Heart left ventricle (tissue), 16 donors: ENCODE results near the gene ILDR1. TPM values are rescaled to one million over a fixed set of nuclear protein-coding genes. Genes with fewer than 3 reads are reported as not detected.

Experiments used
- ATAC-seq, 4 donors: fragments of 200-7000 bp; cut with Tn5 transposase; one replicate each; pipeline ENCODE4 v1.9.1; 2020 to 2022; ENCODE audit warnings: moderate library complexity in 4 of 4, mild to moderate bottlenecking in 3 of 4, moderate number of reproducible peaks in 1 of 4
- DNase-seq, 5 donors: peaks; one replicate each; pipeline ENCODE4 v3.0.0-alpha.2; 2020
- H3K27ac ChIP-seq, 12 donors: fragments of 200-600 bp; sonication (generic) in 4 of 12; one replicate each; pipeline versions ENCODE4 v1.5.0 to v1.8.0; 2016 to 2022; ENCODE audit warnings: mild to moderate bottlenecking in 2 of 12
- H3K27me3 ChIP-seq, 9 donors: fragments of 200-600 bp; sonication (generic) in 2 of 9; one replicate each; pipeline versions ENCODE4 v1.5.1 to v1.8.0; 2016 to 2022; ENCODE audit warnings: mild to moderate bottlenecking in 3 of 9
- H3K36me3 ChIP-seq, 9 donors: fragments of 200-600 bp; sonication (generic) in 2 of 9; one replicate each; pipeline versions ENCODE4 v1.5.0 to v1.8.0; 2018 to 2022; ENCODE audit warnings: mild to moderate bottlenecking in 2 of 9
- H3K4me1 ChIP-seq, 12 donors: fragments of 200-600 bp; sonication (generic) in 4 of 12; one replicate each; pipeline versions ENCODE4 v1.5.0 to v1.8.0; 2016 to 2022; ENCODE audit warnings: mild to moderate bottlenecking in 3 of 12
- H3K4me3 ChIP-seq, 12 donors: fragments of 200-600 bp; sonication (generic) in 4 of 12; one replicate each; pipeline versions ENCODE4 v1.5.0 to v1.8.0; 2017 to 2022; ENCODE audit warnings: mild to moderate bottlenecking in 9 of 12, moderate library complexity in 4 of 12
- H3K9me3 ChIP-seq, 12 donors: fragments of 200-600 bp; sonication (generic) in 4 of 12; one replicate each; pipeline versions ENCODE4 v1.5.0 to v1.8.0; 2016 to 2022; ENCODE audit warnings: mild to moderate bottlenecking in 1 of 12
- CTCF ChIP-seq, 12 donors: fragments of 200-600 bp; sonication (generic) in 4 of 12; IDR thresholded peaks; one replicate each; pipeline versions ENCODE4 v1.5.0 to v1.8.0; 2018 to 2022; ENCODE audit warnings: antibody characterized with exemption in 12 of 12, mild to moderate bottlenecking in 5 of 12
- POLR2A ChIP-seq, 2 donors: fragments of 450-650 bp; IDR thresholded peaks; one replicate each; pipeline ENCODE4 v1.6.1; 2017; ENCODE audit warnings: antibody characterized with exemption in 2 of 2, mild to moderate bottlenecking in 2 of 2, moderate library complexity in 2 of 2
- WGBS, 4 donors: extraction: QIAGEN DNeasy Blood & Tissue Kit in 2 of 4; methylation state at CpG; one replicate each; pipeline versions ENCODE4 v1.1.5 to v1.1.7; 2013 to 2018; 5-methylcytosine and 5-hydroxymethylcytosine counted together
- intact Hi-C, 10 donors: fragments of 100-400 bp; cut with DNase I; formaldehyde crosslinking; loops; one replicate each; pipeline versions ENCODE4 v1.11.1 to v1.14.2; 2022
- polyA plus RNA-seq, 2 donors: library from polyadenylated mRNA; stranded (reverse); fragments of 200-250 nt; gene quantifications; one replicate each; pipeline ENCODE4 v1.2.3, GENCODE V29; 2013
- total RNA-seq, 9 donors: library from RNA; depleted of rRNA in 2 of 9; stranded (reverse); fragments of >200 nt in 2 of 9; fragmentation: NEBNext Ultra II Directional in 3 of 9; extraction: Animal tissue kit (Norgen Biotek cat#: 25700) in 3 of 9; gene quantifications; one replicate each; pipeline versions ENCODE4 v1.1.0 to v1.2.4, GENCODE V29; 2016 to 2023
- donor health status: ischemic (EF 13 %, LVEDD 7.1; RV severe dilation, severe dysfunction).
- donor health status: healthy with polysubstance abuse.
- donor health status: DM: no; HTN: yes; CAD: no.
- donor health status: DM: no; HTN: no; CAD: no.
- donor health status: ischemic (EF 25% LVEDD 6.9; RV normal size, moderate dysfunction).
- donor health status: ischemic (EF 25% LVEDD 5.7; RV mildly dilated, moderate dysfunction).
- donor health status: healthy.
- donor health status: DM: yes; HTN: yes; CAD: no.
- donor health status: ischemic (EF 35%, LVEDD 5.7; RV mildly dilated, moderate dysfunction).
- donor health status: nonischemic (EF 11% LVEDD 7.7; RV severe dilation, severe dysfunction).
- donor health status: DM: yes; HTN: yes; CAD: no.
- donor health status: PGD.
- donor health status: ischemic (EF 29% LVEDD 5.4; RV normal size, mild dysfunction).
- donor health status: nonischemic (EF 23%, LVEDD 6.1; RV moderate dilation, normal function).

Gene ILDR1
- total and polyA plus RNA-seq, 11 donors: 0.18 to 0.24 (median 0.20) TPM; not detected in 8

DNA sequence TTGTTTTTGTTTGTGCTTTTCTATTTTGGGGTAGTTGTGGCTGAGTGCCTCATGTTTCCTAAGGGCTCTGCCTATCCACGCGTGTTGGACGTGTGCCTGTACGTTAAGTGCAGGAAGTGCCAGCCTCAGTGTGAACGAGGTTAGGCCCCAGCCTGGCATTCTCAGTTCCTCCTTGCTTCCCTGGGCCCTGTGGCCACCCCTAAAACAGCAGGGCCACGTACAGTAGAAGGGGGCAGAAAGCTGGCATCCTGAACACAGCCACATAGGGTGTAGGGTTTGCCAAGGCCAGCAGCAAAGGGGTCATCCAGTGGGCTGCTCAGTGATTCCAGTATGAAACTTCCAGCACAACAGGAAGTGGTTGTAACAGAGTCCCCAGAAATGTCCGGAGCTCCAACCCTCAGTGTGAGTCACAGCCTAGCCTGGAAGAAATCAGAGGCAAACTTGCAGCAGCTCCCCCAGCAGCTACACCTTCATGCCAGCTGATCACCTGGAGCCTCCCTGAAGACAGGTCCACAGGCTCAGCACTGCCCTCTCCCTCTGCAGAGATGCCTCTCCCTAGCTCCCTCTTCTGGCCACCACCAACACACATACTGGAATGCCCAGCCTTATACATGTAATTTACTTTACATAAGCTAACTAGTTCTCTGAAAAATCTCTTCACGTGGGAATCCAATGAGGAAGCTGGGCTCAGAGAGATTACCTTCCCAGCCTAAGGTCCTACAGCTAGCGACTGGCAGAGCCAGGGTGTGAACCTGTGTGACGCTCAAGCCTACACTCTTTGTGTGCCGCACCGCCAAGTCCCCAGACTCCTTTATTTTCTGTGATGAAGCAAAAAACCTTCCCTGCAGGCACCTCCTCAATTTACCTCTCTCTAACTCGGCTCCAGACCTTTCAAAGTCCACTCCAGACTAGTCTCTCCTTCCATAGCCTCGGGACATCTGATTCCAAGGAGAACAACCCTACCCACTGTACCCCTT, 26.6 kb downstream of the ILDR1 start:
- WGBS, 4 donors: 48 to 56% (median 52%) methylated on average over 13 to 14 of the region's 14 CpGs
- intact Hi-C loops: loop anchor here in 7 of 10 donors (1.0 to 10.0 kb wide), 6 partner anchors 141 to 451 kb away; partner anchors contain the start of gene POLQ (in 5 of the 7)

DNA sequence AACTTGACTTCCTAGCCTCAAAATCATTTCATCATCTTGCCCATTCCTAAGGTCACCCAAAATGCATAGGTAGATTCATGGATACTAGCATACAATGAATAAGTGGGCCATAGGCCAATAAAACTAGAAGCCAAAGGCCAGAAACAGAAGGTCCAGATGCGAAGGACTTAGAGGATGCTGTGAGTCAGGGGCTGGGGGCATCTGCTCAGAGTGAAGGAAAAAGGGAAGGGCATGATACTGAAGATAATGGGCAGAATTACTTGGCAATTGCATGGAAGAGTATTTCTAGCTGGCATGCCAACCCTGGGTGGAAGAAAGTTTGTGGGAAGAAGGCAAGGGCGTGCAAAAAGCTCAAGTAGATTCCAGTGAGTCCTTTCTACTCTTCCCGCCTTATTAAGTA, 27.5 kb downstream of the ILDR1 start:
- intact Hi-C loops: loop anchor here in 6 of 10 donors (2.0 to 10.0 kb wide), 4 partner anchors 140 to 450 kb away; partner anchors contain the start of gene POLQ (in 4 of the 6)
- peak overlapping the region in 4 of 12 donors; percentile 8 to 89 (median 38) for H3K27ac ChIP-seq

More for the DNA sequence above, 26.6 kb downstream of the ILDR1 start:
- H3K36me3 ChIP-seq: no peaks in the 10 kb centered on the region
- H3K4me1 ChIP-seq: peaks cover 0 to 55% (median 0%) of the 10 kb centered on the region in 12 donors
- DNase-seq: peak; percentile 47 to 72 (median 52)
- no peak overlapping the region for H3K4me3 ChIP-seq
- TF ChIP-seq CTCF (IDR thresholded peaks at IDR 0.05) (peak; percentile 21 to 63 (median 43)), POLR2A (IDR thresholded peaks at IDR 0.05) (no peak)
- no peaks in the 10 kb centered on the region for H3K27me3 ChIP-seq
- peak; percentile 47 to 83 (median 77) for ATAC-seq
- peak overlapping the region in 4 of 12 donors; percentile 19 to 89 (median 38) for H3K27ac ChIP-seq
- H3K9me3 ChIP-seq: no peaks in the 10 kb centered on the region

GRCh38 chr3:121992601-121993560, 29.2 kb downstream of the ILDR1 start:
- DNase-seq: no peak
- Histone ChIP-seq H3K36me3 (no peaks in the 10 kb centered on the region), H3K27me3 (no peaks in the 10 kb centered on the region), H3K9me3 (no peaks in the 10 kb centered on the region), H3K4me3 (no peak overlapping the region), H3K4me1 (peaks cover 0 to 37% (median 0%) of the 10 kb centered on the region in 12 donors), H3K27ac (no peak overlapping the region)
- ATAC-seq: no peak
- 93 to 96% (median 93%) methylated on average over 23 to 31 of the region's 31 CpGs for WGBS, 4 donors
- TF ChIP-seq POLR2A (IDR thresholded peaks at IDR 0.05) (no peak), CTCF (IDR thresholded peaks at IDR 0.05) (no peak)
- intact Hi-C loops: loop anchor here in 5 of 10 donors (10.0 kb wide), 3 partner anchors 138 to 448 kb away; partner anchors contain the start of gene POLQ (in 4 of the 5)

More for the DNA sequence above, 27.5 kb downstream of the ILDR1 start:
- Histone ChIP-seq H3K27me3 (no peaks in the 10 kb centered on the region), H3K4me1 (peaks cover 0 to 53% (median 0%) of the 10 kb centered on the region in 12 donors), H3K4me3 (no peak overlapping the region), H3K9me3 (no peaks in the 10 kb centered on the region), H3K36me3 (no peaks in the 10 kb centered on the region)
- TF ChIP-seq CTCF (IDR thresholded peaks at IDR 0.05) (no peak), POLR2A (IDR thresholded peaks at IDR 0.05) (no peak)
- WGBS, 4 donors: 83 to 95% (median 94%) methylated on average over 3 of the region's 3 CpGs
- DNase-seq (no peak), ATAC-seq (no peak)
